IPS-11a (cell line): ENCODE data around the gene PDE9A.
A peak's percentile ranks its signal among the peaks of the same experiment; 100 is the strongest.

ENCODE experiments used
- H3K4me3 ChIP-seq: one replicate; pipeline ENCODE4 v1.5.1; 2013; ENCODE audit warnings: low read depth, low read length, control low read depth

The PDE9A gene

DNA sequence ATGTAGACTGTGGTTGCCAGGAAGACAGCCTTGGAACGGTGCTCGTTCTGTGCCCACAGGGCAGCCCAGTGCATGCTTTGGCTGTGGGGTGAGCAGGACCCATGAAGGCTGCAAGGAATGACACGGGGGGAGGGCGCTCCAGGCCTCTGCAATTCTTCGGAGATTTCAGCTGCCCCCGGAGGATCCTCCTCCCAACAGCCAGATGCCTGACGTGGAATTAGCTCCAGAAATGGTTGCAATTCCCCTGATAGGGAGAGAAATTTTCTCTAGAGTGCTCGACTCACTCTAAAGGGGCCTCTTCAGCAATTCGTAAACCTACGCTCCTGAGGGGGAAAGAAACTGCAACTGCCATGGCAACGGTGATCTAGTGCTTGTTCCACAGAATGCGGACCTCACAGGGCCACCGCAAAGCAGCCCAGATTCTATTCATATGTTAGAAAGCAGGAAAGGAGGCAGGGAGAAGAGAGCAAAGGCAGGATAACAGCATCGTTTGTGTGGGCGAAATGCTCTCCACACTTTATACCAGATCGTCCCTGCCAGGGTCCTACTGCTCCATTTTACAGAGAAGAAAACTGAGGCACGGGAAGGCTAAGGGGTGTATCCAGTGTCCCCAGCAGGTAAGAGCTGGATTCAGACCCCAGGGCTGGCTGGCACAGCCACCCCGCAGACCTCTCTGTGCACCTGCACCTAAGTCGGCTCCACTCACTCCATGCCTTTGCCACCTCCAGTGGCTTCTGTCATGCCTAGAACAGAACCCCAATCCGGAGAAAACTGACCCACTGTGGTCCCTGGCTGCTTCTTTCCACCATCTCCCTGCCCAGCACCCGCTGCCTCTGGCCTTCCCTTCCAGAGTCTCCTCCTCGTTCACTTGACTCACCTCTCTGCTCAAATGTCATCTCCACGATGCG is 11.9 kb upstream of the PDE9A start:
- H3K4me3 ChIP-seq, result no peak overlapping the region

- no peak overlapping the region for H3K4me3 ChIP-seq
Measured at GRCh38 chr21:42642219-42642745, 11.1 kb upstream of the PDE9A start.

GRCh38 chr21:42644223-42645208 is 8.9 kb upstream of the PDE9A start:
- H3K4me3 ChIP-seq, result no peak overlapping the region

DNA sequence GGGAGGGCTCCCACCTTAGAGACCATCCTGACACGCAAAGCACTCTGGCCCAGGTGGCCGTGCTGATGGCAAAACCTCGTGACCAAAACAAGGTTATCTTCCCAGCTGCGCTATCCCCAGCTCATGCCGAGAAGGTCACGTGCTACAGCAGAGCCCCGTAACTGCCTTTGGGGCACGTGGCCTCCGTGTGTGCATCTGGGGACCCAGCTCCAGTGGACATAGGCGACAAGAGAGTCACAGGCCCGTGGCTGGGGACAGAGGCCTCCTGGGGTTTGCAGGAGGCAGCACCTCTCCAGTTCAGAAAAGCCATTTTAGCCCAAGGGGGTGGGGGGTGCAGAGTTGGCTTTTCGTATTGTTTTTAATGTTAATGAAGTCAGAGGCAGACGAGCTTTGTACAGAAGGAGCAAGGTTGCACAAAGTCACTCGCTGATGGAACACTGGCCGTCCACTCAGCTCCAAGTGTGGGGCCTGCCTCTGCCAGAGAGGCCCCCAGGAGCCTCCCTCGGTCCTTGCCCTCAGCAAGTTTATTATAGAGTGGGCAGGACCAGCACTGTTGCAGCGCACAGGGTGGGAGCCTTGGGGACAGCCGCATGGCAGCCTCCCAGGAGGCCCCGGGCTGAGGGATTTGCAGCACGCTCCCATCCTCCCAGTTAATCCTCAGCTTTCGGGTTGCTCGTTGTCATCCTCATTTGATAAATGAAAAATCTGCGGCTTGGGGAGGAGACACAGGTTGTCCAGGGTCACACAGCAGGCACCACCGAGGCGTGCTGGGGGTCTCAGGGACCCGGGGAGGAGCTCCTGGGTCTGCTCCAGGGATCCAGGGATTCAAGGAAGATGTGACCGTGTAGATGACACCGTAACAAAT is 8.0 kb upstream of the PDE9A start:
- H3K4me3 ChIP-seq, result no peak overlapping the region

GRCh38 chr21:42646076-42646825 is 7.2 kb upstream of the PDE9A start:
- no peak overlapping the region for H3K4me3 ChIP-seq

- H3K4me3 ChIP-seq, result no peak overlapping the region
Measured at GRCh38 chr21:42646836-42647235, 6.6 kb upstream of the PDE9A start.

GRCh38 chr21:42648606-42649005 is 4.8 kb upstream of the PDE9A start:
- no peak overlapping the region for H3K4me3 ChIP-seq

DNA sequence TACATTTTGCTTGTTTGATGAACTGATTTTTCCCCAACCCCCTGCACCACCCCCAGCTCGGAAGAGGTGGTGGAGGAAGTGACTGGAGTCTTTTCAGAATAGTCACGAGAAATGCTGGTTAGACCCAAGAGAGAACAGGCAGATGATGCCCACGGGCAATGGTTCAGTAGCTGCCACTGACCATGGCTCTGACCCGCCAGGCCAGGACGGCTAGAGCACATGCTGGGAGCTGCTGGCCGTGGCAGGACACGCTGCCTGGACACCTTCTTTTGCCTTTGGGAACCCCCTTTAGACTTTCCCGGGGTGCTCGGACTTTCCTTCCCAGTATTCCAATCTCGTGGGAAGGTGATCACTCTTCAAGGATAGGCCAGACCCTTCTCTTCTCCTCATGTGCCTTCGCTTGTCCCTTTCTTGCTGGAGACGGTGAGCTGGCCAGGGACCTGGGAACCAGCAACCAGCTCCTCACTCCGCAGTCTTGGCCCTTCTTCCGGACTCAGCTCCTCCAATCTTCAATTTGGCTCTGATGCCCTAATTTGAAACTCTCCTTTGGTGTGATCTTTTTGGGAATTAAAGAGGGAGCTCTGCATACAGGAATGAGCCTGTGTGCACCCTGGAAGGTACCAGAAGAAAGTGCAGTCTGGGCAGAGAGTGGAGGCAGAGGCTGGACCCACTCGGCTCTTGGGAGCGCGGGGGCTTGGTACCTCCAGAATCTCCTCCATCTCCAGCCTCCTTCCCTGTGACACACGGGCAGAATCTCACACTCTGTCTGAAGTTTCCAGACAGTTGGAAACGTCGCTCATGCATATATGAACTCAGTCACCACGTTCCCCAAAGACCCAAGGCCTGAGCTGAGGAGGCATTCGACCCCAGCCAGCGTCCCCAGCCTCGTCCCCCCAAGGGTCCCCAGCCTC is 4.0 kb upstream of the PDE9A start:
- H3K4me3 ChIP-seq, result no peak overlapping the region

GRCh38 chr21:42650033-42650370 is 3.4 kb upstream of the PDE9A start:
- no peak overlapping the region for H3K4me3 ChIP-seq

- no peak overlapping the region for H3K4me3 ChIP-seq
Measured at GRCh38 chr21:42650441-42651421, 2.7 kb upstream of the PDE9A start.

DNA sequence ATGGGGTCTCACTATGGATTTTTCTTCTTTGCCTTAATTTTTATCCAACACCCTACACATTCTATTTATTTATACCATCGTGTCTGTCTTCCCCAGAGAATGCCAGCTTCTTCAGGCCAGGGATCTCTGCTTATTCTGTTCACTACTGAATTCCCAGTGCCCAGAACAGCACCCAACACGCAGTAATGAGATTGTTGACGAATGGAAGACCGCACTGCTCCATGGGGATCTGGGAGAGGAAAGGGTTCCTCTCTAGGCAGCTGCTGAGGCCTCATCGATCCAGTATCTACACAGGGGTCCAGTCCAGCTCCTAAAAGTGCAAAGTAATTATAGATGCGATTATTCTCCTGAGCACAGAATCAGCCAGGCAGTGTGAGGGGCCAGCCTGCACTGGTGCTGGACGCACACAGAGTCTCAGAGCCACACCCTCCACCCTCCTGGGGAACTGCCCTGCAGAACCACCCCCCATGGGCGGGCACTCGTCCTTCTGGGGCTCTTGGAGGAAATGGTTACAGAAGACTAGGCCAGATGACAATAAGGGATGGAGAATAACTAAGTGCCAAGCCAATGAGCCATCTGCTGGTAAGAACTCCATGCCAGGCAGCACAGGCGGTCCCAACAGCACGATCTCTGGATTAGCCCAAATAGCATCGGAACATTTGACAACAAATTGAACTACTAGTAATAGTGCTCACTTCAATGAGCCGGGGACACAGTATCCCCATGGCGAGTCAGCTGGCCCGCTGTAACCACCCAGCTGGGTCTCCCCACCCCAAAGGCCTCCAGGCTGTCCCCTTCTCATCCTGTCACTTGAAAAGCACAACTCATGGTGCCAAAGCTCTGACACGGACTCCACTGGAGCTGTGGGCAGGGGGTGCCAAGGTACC is 1.7 kb upstream of the PDE9A start:
- no peak overlapping the region for H3K4me3 ChIP-seq

DNA sequence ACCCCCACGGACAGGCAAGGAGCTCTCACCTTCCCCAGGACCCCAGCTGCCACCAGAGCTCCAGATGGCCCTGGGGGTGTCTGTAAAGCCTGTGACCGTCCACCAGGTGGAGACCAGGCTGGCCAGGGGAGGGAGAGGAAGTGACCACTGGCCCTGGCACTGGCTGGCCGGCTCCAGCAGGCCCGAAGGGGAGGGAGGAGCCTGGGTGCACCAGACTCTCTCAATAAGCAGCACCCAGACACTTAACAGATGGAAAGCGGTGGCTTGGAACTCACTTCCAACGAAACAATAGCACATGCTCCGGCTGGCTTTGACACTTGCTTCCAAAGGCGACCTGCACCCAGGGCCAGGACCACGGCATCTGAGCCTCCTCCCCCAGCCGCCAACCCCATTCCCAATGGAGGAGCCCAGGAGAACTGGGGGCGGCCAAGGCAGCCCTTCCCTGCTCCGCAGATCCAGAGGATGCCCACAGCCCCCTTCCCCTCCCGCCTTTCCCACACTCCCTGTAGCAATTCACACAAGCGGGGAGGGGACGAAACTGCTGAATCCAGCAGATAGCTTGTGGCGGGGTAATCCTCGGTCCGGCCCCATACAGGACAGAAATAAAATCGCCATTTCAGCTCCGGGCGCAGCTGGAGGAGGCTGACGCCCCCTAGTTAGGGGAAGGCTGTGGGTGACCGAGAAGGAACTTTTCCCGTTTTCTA is 742 bp upstream of the PDE9A start:
- peak overlapping the region; percentile 40 for H3K4me3 ChIP-seq

GRCh38 chr21:42654179-42654912 is 925 bp downstream of the PDE9A start:
- peak overlapping the region; percentile 64 for H3K4me3 ChIP-seq

GRCh38 chr21:42654913-42655795 is 1.7 kb downstream of the PDE9A start:
- peak overlapping the region; percentile 64 for H3K4me3 ChIP-seq
